ENCODE results near the gene RGPD3.

RGPD3 gene

DNA sequence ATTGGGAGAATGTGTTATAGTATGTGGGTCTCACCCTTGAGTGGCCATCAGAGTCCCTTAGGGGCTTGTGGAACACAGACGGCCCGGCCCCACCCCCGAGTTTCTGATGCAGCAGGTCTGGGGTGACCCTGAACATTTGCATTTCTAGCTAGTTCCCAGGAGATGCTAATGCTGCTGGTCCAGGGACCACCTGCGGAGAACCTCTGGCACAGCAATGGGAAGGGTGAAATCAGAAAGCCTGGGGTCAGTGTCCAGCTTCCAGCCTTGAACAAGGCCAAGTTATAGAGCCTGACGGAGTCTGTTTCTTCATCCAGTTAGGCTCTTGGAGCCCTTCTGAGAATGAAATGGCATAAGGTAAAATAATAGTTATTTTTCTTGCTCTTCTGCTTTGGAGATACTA lies 126.5 kb downstream of the RGPD3 start:
- Histone ChIP-seq H3K27me3 (ENCODE audit: insufficient read depth, poor library complexity, severe bottlenecking) (no peaks in the 10 kb centered on the region), H3K27ac (replicated peaks) (no peak overlapping the region), H3K4me3 (replicated peaks; ENCODE audit: insufficient read depth, low read length) (no peak overlapping the region)
- TF ChIP-seq GABPA (IDR thresholded peaks at IDR 0.05; ENCODE audit: low read depth) (no peak), POLR2AphosphoS5 (IDR thresholded peaks at IDR 0.05; ENCODE audit: low read depth) (no peak), SPI1 (IDR thresholded peaks at IDR 0.05; ENCODE audit: borderline replicate concordance, low read depth) (no peak)
- TF ChIP-seq, protein P1, sequence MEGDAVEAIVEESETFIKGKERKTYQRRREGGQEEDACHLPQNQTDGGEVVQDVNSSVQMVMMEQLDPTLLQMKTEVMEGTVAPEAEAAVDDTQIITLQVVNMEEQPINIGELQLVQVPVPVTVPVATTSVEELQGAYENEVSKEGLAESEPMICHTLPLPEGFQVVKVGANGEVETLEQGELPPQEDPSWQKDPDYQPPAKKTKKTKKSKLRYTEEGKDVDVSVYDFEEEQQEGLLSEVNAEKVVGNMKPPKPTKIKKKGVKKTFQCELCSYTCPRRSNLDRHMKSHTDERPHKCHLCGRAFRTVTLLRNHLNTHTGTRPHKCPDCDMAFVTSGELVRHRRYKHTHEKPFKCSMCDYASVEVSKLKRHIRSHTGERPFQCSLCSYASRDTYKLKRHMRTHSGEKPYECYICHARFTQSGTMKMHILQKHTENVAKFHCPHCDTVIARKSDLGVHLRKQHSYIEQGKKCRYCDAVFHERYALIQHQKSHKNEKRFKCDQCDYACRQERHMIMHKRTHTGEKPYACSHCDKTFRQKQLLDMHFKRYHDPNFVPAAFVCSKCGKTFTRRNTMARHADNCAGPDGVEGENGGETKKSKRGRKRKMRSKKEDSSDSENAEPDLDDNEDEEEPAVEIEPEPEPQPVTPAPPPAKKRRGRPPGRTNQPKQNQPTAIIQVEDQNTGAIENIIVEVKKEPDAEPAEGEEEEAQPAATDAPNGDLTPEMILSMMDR (IDR thresholded peaks at IDR 0.05; ENCODE audit: insufficient read depth, low read length), result no peak
- TF ChIP-seq, protein P2, sequence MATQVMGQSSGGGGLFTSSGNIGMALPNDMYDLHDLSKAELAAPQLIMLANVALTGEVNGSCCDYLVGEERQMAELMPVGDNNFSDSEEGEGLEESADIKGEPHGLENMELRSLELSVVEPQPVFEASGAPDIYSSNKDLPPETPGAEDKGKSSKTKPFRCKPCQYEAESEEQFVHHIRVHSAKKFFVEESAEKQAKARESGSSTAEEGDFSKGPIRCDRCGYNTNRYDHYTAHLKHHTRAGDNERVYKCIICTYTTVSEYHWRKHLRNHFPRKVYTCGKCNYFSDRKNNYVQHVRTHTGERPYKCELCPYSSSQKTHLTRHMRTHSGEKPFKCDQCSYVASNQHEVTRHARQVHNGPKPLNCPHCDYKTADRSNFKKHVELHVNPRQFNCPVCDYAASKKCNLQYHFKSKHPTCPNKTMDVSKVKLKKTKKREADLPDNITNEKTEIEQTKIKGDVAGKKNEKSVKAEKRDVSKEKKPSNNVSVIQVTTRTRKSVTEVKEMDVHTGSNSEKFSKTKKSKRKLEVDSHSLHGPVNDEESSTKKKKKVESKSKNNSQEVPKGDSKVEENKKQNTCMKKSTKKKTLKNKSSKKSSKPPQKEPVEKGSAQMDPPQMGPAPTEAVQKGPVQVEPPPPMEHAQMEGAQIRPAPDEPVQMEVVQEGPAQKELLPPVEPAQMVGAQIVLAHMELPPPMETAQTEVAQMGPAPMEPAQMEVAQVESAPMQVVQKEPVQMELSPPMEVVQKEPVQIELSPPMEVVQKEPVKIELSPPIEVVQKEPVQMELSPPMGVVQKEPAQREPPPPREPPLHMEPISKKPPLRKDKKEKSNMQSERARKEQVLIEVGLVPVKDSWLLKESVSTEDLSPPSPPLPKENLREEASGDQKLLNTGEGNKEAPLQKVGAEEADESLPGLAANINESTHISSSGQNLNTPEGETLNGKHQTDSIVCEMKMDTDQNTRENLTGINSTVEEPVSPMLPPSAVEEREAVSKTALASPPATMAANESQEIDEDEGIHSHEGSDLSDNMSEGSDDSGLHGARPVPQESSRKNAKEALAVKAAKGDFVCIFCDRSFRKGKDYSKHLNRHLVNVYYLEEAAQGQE (IDR thresholded peaks at IDR 0.05; ENCODE audit: insufficient replicate concordance, low read depth), result no peak
- no peak for DNase-seq (ENCODE audit: low read depth in 1 of 2, low spot score in 1 of 2)

All from HL-60 (cell line).